ENCODE data around the gene DNASE1L1.

DNASE1L1 gene

GRCh38 chrX:154439841-154440240, 30.8 kb upstream of the DNASE1L1 start:
- no peak for TF ChIP-seq CTCF (IDR thresholded peaks at IDR 0.05; ENCODE audit: low read length)
- TF ChIP-seq EZH2 (IDR thresholded peaks at IDR 0.05; ENCODE audit: borderline replicate concordance, low read length) = no peak
- Histone ChIP-seq H3K4me2 (ENCODE audit: low read length) (no peak overlapping the region), H2AFZ (ENCODE audit: low read length) (no peak overlapping the region), H3K9me3 (ENCODE audit: low read length) (no peaks in the 10 kb centered on the region), H3K27ac (ENCODE audit: low read depth, low read length, poor library complexity, severe bottlenecking) (no peak overlapping the region), H3K79me2 (ENCODE audit: insufficient read depth, low read length) (peaks cover 7% of the 10 kb centered on the region; the same call in 1 of the 2 replicates), H3K36me3 (ENCODE audit: insufficient read depth, low read length) (peaks cover 26% of the 10 kb centered on the region), H3K27me3 (ENCODE audit: insufficient read depth, low read length) (no peaks in the 10 kb centered on the region), H3F3A (ENCODE audit: insufficient read depth, low read length) (no peaks in the 10 kb centered on the region), H3K4me3 (ENCODE audit: low read depth, low read length, poor library complexity, severe bottlenecking) (no peak overlapping the region), H3K4me1 (ENCODE audit: insufficient read depth, low read length, severe bottlenecking) (peaks cover 31% of the 10 kb centered on the region), H3K9me2 (ENCODE audit: low read depth, low read length) (no peaks in the 10 kb centered on the region), H3K9ac (ENCODE audit: low read length) (no peak overlapping the region), H4K20me1 (ENCODE audit: insufficient read depth, low read length) (no peaks in the 10 kb centered on the region)

- H3K4me2 ChIP-seq (ENCODE audit: low read length) = peak overlapping the region; percentile 96
- peaks cover 7% of the 10 kb centered on the region; the same call in 1 of the 2 replicates for H3K79me2 ChIP-seq (ENCODE audit: insufficient read depth, low read length)
- H3F3A ChIP-seq (ENCODE audit: insufficient read depth, low read length) = no peaks in the 10 kb centered on the region
- peak overlapping the region; percentile 81 for H3K4me3 ChIP-seq (ENCODE audit: low read depth, low read length, poor library complexity, severe bottlenecking)
- H3K9ac ChIP-seq (ENCODE audit: low read length) = peak overlapping the region; percentile 76
- H3K4me1 ChIP-seq (ENCODE audit: insufficient read depth, low read length, severe bottlenecking) = peaks cover 21% of the 10 kb centered on the region
- no peak overlapping the region for H3K27ac ChIP-seq (ENCODE audit: low read depth, low read length, poor library complexity, severe bottlenecking)
- no peak overlapping the region for H2AFZ ChIP-seq (ENCODE audit: low read length)
- no peaks in the 10 kb centered on the region for H3K27me3 ChIP-seq (ENCODE audit: insufficient read depth, low read length)
- no peaks in the 10 kb centered on the region for H3K9me2 ChIP-seq (ENCODE audit: low read depth, low read length)
- H3K9me3 ChIP-seq (ENCODE audit: low read length) = no peaks in the 10 kb centered on the region
- H3K36me3 ChIP-seq (ENCODE audit: insufficient read depth, low read length) = peaks cover 30% of the 10 kb centered on the region
- TF ChIP-seq CTCF (IDR thresholded peaks at IDR 0.05; ENCODE audit: low read length) (no peak), EZH2 (IDR thresholded peaks at IDR 0.05; ENCODE audit: borderline replicate concordance, low read length) (no peak)
- no peaks in the 10 kb centered on the region for H4K20me1 ChIP-seq (ENCODE audit: insufficient read depth, low read length)
Measured at GRCh38 chrX:154437971-154438893, 29.2 kb upstream of the DNASE1L1 start.

GRCh38 chrX:154436983-154437752, 28.1 kb upstream of the DNASE1L1 start, which contains the start of gene GDI1:
Gene GDI1, plus strand, starts transcription at chrX:154437154. Its CDS starts 101 bp downstream, at chrX:154437255.
- peak within 1 kb of the TSS; percentile 81 for H3K4me3 ChIP-seq (ENCODE audit: low read depth, low read length, poor library complexity, severe bottlenecking)
- H3K27me3 ChIP-seq (ENCODE audit: insufficient read depth, low read length) = no peaks in the 10 kb centered on the region
- peaks cover 19% of the 10 kb centered on the region for H3K4me1 ChIP-seq (ENCODE audit: insufficient read depth, low read length, severe bottlenecking)
- H3F3A ChIP-seq (ENCODE audit: insufficient read depth, low read length) = no peaks in the 10 kb centered on the region
- no peaks in the 10 kb centered on the region for H3K9me3 ChIP-seq (ENCODE audit: low read length)
- TF ChIP-seq CTCF (IDR thresholded peaks at IDR 0.05; ENCODE audit: low read length) (no peak), EZH2 (IDR thresholded peaks at IDR 0.05; ENCODE audit: borderline replicate concordance, low read length) (no peak)
- H3K9ac ChIP-seq (ENCODE audit: low read length) = peak within 1 kb of the TSS; percentile 76
- peaks cover 39% of the 10 kb centered on the region for H3K36me3 ChIP-seq (ENCODE audit: insufficient read depth, low read length)
- H3K9me2 ChIP-seq (ENCODE audit: low read depth, low read length) = no peaks in the 10 kb centered on the region
- peak within 1 kb of the TSS; percentile 58 for H3K27ac ChIP-seq (ENCODE audit: low read depth, low read length, poor library complexity, severe bottlenecking)
- no peaks in the 10 kb centered on the region for H4K20me1 ChIP-seq (ENCODE audit: insufficient read depth, low read length)
- no peak within 1 kb of the TSS for H2AFZ ChIP-seq (ENCODE audit: low read length)
- peak within 1 kb of the TSS; percentile 96 for H3K4me2 ChIP-seq (ENCODE audit: low read length)
- peaks cover 7% of the 10 kb centered on the region; the same call in 1 of the 2 replicates for H3K79me2 ChIP-seq (ENCODE audit: insufficient read depth, low read length)

Measured in OCI-LY1 (cell line).